Measurements from ENCODE around the gene LBX2.
A peak's percentile ranks its signal among the peaks of the same experiment; 100 is the strongest.

Gene LBX2

DNA sequence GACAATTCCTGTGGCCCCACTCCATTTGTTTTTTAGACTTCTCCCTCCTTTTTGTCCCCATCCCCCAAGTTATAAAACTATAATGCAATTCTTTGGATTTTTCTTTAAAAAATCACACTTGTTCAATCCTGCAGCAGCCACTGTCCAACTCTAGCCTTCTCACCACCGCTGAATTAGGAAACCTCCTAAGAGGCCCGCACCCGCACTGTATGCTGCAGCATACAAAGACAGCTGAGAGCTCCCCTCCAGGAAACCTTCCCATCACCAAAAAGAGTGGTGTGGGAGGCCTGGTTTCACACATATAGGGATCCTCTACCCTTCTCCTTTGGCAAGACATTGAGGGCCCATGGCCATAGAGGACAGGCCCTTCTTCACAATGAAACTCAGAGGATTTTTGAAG, 5.2 kb upstream of the LBX2 start:
- Mint-ChIP-seq H3K9me3 (no peaks in the 10 kb centered on the region), H3K27me3 (peaks cover 42% of the 10 kb centered on the region), H3K27ac (peak overlapping the region; percentile 94), H3K36me3 (ENCODE audit: low read depth) (peaks cover 55% of the 10 kb centered on the region), H3K4me1 (ENCODE audit: low read depth) (peaks cover 73% of the 10 kb centered on the region), H3K4me3 (peak overlapping the region; percentile 87)
- intact Hi-C loops (cut with micrococcal nuclease): no loop called here

GRCh38 chr2:74503506-74504475, 4.4 kb upstream of the LBX2 start:
- intact Hi-C loops (cut with micrococcal nuclease): no loop called here

DNA sequence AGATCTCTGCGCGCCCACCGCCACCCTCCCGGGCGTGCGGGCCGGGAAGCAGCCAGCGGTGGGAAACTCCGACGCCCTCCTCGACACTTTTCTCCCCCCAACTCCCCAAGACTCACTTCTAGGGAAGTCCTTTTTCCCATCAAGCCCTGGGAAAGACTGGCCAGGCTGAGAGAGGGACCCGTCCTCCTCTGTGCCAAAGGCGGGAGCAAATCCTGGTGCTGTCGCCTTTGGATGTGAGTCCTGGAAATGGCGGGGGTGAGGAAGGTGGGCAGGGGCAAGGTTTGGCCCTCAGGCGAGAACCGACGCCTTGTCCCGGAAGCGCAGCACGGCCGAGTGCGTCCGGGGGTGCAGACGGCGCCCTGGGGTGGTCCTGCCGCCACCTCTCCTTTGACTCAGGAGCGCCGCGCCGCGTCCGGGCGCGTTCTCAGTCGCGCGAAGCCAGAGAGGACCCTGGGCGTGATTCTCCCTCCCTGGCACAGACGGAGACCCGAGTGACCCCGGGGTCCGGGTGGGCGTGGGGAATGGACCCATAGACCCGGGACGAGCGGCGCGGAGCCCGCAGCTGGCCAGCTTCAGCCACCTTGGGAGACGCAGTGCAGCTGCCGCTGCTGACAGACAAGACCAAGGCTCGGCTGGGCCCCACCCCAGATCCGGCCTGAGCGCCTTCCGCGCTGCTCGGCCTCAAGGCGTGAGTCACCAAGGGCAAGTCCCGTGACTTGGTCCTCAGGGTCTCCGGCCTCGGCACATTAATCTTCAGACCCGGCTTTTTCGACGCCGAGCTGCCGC, 3.5 kb upstream of the LBX2 start:
- H3K27ac Mint-ChIP-seq: peak overlapping the region; percentile 94
- peaks cover 82% of the 10 kb centered on the region for H3K4me1 Mint-ChIP-seq (ENCODE audit: low read depth)
- peak overlapping the region; percentile 87 for H3K4me3 Mint-ChIP-seq
- peaks cover 54% of the 10 kb centered on the region for H3K36me3 Mint-ChIP-seq (ENCODE audit: low read depth)
- H3K9me3 Mint-ChIP-seq: no peaks in the 10 kb centered on the region
- peaks cover 47% of the 10 kb centered on the region for H3K27me3 Mint-ChIP-seq
- intact Hi-C loops (cut with micrococcal nuclease): no loop called here

More at GRCh38 chr2:74503506-74504475, 4.4 kb upstream of the LBX2 start:
- peaks cover 81% of the 10 kb centered on the region for H3K4me1 Mint-ChIP-seq (ENCODE audit: low read depth)
- peak overlapping the region; percentile 87 for H3K4me3 Mint-ChIP-seq
- peaks cover 55% of the 10 kb centered on the region for H3K36me3 Mint-ChIP-seq (ENCODE audit: low read depth)
- peak overlapping the region; percentile 94 for H3K27ac Mint-ChIP-seq
- H3K9me3 Mint-ChIP-seq: no peaks in the 10 kb centered on the region
- peaks cover 47% of the 10 kb centered on the region for H3K27me3 Mint-ChIP-seq

DNA sequence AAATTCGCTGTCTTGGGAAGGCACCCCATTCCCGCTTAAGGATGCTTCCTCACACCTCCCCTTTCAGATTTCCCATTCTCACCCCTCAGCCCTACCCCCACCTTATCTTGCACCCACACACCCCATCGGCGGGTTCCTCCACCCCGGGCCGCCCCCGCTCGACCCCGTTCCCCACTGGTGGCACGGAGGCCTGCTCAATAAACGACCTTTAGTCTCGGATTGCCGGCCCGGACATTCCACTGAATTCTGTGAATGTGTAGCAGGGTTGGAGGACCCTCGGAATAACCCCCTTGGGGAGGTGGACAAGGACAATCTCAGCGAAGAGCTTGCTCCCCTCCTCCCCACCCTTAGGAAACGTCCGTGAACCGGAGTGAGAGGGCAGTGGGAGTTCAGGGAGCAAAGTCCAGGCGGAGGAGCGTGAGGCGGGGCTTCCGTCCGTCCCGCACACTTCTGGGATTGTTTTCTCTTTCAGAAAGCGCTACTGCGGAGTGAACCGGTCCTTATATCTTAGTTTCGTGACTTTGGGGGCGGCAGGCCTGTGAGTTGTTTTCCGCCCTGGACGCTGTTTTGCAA, 2.8 kb upstream of the LBX2 start:
- Mint-ChIP-seq H3K36me3 (ENCODE audit: low read depth) (peaks cover 47% of the 10 kb centered on the region), H3K27me3 (peaks cover 52% of the 10 kb centered on the region), H3K4me1 (ENCODE audit: low read depth) (peaks cover 85% of the 10 kb centered on the region), H3K9me3 (no peaks in the 10 kb centered on the region), H3K4me3 (peak overlapping the region; percentile 87), H3K27ac (peak overlapping the region; percentile 94)
- intact Hi-C loops (cut with micrococcal nuclease): no loop called here

- Mint-ChIP-seq H3K36me3 (ENCODE audit: low read depth) (peaks cover 40% of the 10 kb centered on the region), H3K27ac (peak overlapping the region; percentile 94), H3K9me3 (no peaks in the 10 kb centered on the region), H3K4me3 (peak overlapping the region; percentile 87), H3K27me3 (peaks cover 58% of the 10 kb centered on the region), H3K4me1 (ENCODE audit: low read depth) (peaks cover 80% of the 10 kb centered on the region)
- intact Hi-C loops (cut with micrococcal nuclease): no loop called here
These were observed 2.1 kb upstream of the LBX2 start for GRCh38 chr2:74501335-74502071.

- intact Hi-C loops (cut with micrococcal nuclease): no loop called here
- Mint-ChIP-seq H3K36me3 (ENCODE audit: low read depth) (peaks cover 32% of the 10 kb centered on the region), H3K4me3 (no peak overlapping the region), H3K27ac (no peak overlapping the region), H3K9me3 (no peaks in the 10 kb centered on the region), H3K27me3 (peaks cover 65% of the 10 kb centered on the region), H3K4me1 (ENCODE audit: low read depth) (peaks cover 70% of the 10 kb centered on the region)
These were observed 1.2 kb upstream of the LBX2 start for GRCh38 chr2:74500578-74500946.

GRCh38 chr2:74499940-74500577, 656 bp upstream of the LBX2 start:
- no peaks in the 10 kb centered on the region for H3K9me3 Mint-ChIP-seq
- peaks cover 27% of the 10 kb centered on the region for H3K36me3 Mint-ChIP-seq (ENCODE audit: low read depth)
- intact Hi-C loops (cut with micrococcal nuclease): loop anchor here (5.0 kb wide), 1 partner anchor 32 kb away; no protein-coding TSS in a partner anchor
- peaks cover 67% of the 10 kb centered on the region for H3K27me3 Mint-ChIP-seq
- no peak overlapping the region for H3K27ac Mint-ChIP-seq
- peak overlapping the region; percentile 22 for H3K4me3 Mint-ChIP-seq
- peaks cover 65% of the 10 kb centered on the region for H3K4me1 Mint-ChIP-seq (ENCODE audit: low read depth)

DNA sequence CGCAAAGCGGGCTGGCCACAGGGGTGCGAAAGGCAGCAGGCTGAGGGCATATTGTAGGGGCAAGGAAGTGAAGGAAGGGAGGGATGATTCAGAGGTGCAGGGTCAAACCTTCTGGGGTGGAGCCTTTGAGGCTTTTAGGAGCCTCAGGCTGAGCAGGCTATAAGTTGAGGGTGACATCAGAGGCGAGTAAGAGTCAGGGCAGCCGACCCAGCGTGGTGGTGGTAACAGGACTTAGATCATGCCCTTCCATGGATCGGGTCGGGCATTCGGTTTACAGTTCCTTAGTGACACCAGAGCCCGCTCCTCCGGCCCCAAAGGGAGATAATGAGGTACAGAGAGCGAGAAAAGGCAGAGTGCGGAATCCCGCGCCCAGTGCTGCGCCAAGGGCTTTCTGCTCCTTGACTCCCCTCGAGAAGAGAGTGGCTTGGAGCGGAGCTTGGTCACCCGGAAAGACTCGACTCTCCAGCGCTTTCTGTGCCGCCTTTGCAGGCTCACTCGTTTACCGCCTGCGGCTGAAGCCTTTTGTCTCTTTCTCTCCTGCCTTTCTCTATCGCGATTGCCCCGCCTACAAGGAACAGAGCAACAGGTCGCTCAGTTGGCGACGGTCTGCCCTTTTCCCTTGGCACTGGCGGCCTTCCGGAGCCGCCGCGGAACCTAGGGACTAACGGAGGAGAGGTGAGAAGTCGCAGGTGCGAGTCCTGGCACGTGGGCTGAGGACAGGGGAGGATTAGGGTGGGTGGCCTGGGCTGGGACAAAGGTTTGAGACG, 720 bp downstream of the LBX2 start:
- intact Hi-C loops (cut with micrococcal nuclease): loop anchor here (5.0 kb wide), 1 partner anchor 34 kb away; no protein-coding TSS in a partner anchor
- H3K27ac Mint-ChIP-seq: peak overlapping the region; percentile 45
- peaks cover 52% of the 10 kb centered on the region for H3K4me1 Mint-ChIP-seq (ENCODE audit: low read depth)
- H3K27me3 Mint-ChIP-seq: peaks cover 67% of the 10 kb centered on the region
- no peaks in the 10 kb centered on the region for H3K9me3 Mint-ChIP-seq
- peaks cover 19% of the 10 kb centered on the region for H3K36me3 Mint-ChIP-seq (ENCODE audit: low read depth)
- peak overlapping the region; percentile 69 for H3K4me3 Mint-ChIP-seq

DNA sequence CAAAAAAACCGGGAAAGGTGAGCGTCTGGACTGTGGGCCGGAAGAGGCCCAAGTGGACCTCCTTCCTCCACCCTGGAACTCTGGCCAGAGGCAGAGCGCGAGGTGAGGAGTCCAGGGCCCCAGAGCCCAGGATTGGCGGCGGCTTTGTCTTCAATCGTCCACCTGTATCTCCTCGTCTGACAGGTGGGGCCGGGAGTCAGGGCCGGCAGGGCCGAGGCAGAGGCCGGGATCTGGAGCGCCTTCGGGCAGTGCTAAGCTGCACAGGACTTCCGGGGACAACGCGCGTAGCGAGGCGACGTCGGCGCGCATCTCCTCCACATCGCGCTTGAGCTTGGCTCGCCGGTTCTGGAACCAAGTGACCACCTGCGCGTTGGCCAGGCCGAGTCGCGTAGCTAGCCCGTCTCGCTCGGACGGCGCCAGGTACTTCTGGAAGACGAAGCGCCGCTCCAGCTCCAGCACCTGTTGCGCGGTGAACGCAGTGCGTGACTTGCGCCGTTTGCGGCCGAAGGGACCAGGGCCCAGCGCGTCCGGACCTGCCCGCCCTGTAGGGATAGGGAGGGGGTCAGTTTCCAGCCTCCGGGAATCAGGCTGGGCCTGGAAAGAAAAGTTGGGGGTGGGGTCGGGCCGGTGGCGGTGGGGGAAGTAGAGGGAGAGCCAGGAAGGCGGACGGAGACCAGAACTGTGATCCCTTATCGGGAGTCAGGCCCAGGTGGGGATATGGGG, 1.5 kb downstream of the LBX2 start:
- H3K27ac Mint-ChIP-seq: peak overlapping the region; percentile 45
- intact Hi-C loops (cut with micrococcal nuclease): loop anchor here (5.0 kb wide), 1 partner anchor 34 kb away; no protein-coding TSS in a partner anchor

GRCh38 chr2:74496997-74497776, 2.2 kb downstream of the LBX2 start:
- Mint-ChIP-seq H3K27ac (no peak overlapping the region), H3K4me1 (ENCODE audit: low read depth) (peaks cover 40% of the 10 kb centered on the region), H3K27me3 (peaks cover 64% of the 10 kb centered on the region), H3K4me3 (peak overlapping the region; percentile 69), H3K36me3 (ENCODE audit: low read depth) (peaks cover 21% of the 10 kb centered on the region), H3K9me3 (no peaks in the 10 kb centered on the region)
- intact Hi-C loops (cut with micrococcal nuclease): loop anchor here (5.0 kb wide), 1 partner anchor 35 kb away; no protein-coding TSS in a partner anchor

More for the DNA sequence above, 1.5 kb downstream of the LBX2 start:
- Mint-ChIP-seq H3K27me3 (peaks cover 67% of the 10 kb centered on the region), H3K9me3 (no peaks in the 10 kb centered on the region), H3K36me3 (ENCODE audit: low read depth) (peaks cover 19% of the 10 kb centered on the region), H3K4me1 (ENCODE audit: low read depth) (peaks cover 46% of the 10 kb centered on the region), H3K4me3 (peak overlapping the region; percentile 69)

GRCh38 chr2:74495440-74495839, 4.0 kb downstream of the LBX2 start:
- Mint-ChIP-seq H3K36me3 (ENCODE audit: low read depth) (peaks cover 38% of the 10 kb centered on the region), H3K27ac (no peak overlapping the region), H3K4me3 (no peak overlapping the region), H3K9me3 (no peaks in the 10 kb centered on the region), H3K4me1 (ENCODE audit: low read depth) (peaks cover 29% of the 10 kb centered on the region), H3K27me3 (peaks cover 47% of the 10 kb centered on the region)
- intact Hi-C loops (cut with micrococcal nuclease): loop anchor here (5.0 kb wide), 1 partner anchor 37 kb away; no protein-coding TSS in a partner anchor
